Measurements from ENCODE around the gene ACTG2.

DNA sequence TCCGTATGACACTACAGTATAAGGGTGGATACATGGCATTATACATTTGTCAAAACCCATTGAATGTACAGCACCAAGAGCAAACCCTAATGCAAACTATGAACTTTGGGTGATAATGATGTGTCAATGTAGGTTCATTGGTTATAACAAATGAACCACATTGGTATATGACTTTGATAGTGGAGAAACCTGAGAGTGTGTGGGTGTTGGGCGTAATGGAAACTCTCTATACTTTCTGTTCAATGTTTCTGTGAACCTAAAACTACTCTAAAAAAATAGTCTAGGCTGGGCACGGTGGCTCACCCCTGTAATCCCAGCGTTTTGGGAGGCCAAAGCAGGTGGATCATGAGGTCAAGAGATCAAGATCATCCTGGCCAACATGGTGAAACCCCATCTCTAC lies 6.5 kb upstream of the ACTG2 start:
- TF ChIP-seq CTCF (IDR thresholded peaks at IDR 0.05) = no peak
- no peak for TF ChIP-seq EZH2 (IDR thresholded peaks at IDR 0.05; ENCODE audit: borderline replicate concordance, insufficient read depth, low read depth, low read length, poor library complexity, severe bottlenecking)

Data from B cell (primary cell).